Right ventricle myocardium superior (tissue), 1 donor: Measurements from ENCODE around the gene ANO2. TPM values are rescaled to one million over a fixed set of nuclear protein-coding genes. Genes with fewer than 3 reads are reported as not detected.
"Not testable (repeated sequence)": the region's sequence is repeated elsewhere in the genome, so short reads cannot be mapped to it uniquely, and the experiment has no call there.

ENCODE experiments used
- ATAC-seq: fragments of 200-7000 bp; cut with Tn5 transposase; one replicate; pipeline ENCODE4 v1.9.1; 2020; ENCODE audit warnings: mild to moderate bottlenecking; ENCODE audit not compliant: poor library complexity
- DNase-seq: peaks from one replicate; pipeline ENCODE4 v3.0.0-alpha.2; 2020
- intact Hi-C: fragments of 100-400 bp; cut with DNase I; formaldehyde crosslinking; loops from one replicate; pipeline ENCODE4 v1.11.2; 2022
- total RNA-seq: library from RNA; stranded (reverse); fragmentation: NEBNext Ultra II Directional; extraction: Animal tissue kit (Norgen Biotek cat#: 25700); gene quantifications from one replicate; pipeline ENCODE4 v1.2.1, GENCODE V29; 2021
- donor health status: DM: no; HTN: yes; CAD: no; lungs with severe emphysema.

The ANO2 gene
- total RNA-seq, 1 donor from 2014 or later = 12.6 TPM

DNA sequence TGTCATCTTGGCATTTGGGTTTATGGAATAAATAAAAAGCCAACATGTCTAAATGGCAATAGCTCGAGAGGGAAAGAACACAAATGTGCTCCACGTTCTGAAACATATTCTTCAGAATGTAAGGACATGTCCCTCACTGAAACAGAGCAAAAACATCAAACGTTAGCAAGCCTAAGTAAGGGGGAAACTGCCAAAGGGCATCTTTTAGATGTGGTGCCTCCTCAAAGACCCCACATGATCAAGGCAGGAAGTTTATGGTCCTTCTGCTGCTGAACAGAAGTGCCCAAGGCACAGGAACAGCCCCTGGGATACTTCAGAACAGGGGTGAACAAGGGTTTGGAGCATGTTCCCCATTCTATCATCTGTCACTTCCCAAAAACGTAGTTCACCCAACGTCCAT lies 227.0 kb downstream of the ANO2 start:
- intact Hi-C loops = no loop called here
- DNase-seq (no peak), ATAC-seq (no peak)

DNA sequence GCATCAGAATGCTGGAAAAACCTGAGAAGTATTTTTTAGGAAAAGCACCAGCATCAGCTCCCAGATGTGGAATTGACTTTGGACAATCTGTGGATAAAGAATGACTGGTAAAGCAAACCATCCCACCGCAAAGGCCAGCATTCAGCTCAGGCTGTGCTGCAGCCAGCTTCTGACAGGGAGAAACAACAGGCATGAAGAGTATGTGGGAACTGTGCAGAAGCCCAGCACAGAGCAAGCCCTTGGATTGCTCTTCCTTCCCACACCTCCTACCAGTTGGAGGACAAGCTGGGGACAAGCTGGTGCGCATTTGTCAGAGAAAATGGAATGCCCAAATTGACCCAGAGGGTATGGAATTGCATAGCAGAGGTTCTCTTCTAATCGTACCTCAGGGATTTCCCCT lies 228.1 kb downstream of the ANO2 start:
- intact Hi-C loops = no loop called here
- DNase-seq = no peak
- ATAC-seq = no peak

DNA sequence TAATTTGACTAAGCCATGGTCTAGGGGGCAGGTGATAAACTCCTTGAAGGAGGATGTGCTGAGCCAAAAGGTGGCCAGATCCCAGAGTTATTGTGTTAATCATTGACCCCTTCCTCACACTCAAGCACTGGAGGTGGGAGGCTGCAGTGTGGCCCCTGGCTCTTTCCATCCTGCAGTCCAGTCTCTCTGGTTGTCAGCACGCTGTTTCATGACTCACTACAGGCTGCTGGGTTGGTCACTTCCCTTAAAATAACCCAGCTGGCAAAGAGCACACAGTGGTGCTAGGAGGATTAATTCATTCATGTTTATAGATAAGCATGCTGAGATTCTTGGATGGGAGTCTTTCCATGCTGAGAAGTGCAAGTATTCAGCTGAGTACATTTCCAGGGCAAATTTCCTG lies 228.9 kb downstream of the ANO2 start:
- intact Hi-C loops = no loop called here
- DNase-seq (no peak), ATAC-seq (peak; percentile 38)

DNA sequence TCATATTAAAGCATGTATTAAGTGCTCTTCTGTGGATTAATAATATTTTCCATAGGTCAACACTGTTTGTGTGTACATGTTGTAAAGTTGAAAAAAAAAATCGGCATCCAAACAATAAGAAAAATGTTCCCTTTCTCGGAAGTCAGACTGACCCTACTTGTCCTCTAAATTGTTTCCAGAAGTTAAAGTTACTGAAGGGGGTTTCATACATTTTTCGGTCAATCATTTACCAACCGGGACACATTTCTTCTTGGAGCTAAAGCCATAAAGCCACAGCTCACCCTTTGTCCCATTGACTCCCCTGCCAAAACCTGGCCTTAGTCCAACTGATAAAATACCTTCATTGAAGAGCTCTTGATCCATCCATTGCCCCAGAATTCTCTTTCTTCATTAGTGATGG lies 230.0 kb downstream of the ANO2 start:
- intact Hi-C loops = no loop called here
- DNase-seq (no peak), ATAC-seq (no peak)

DNA sequence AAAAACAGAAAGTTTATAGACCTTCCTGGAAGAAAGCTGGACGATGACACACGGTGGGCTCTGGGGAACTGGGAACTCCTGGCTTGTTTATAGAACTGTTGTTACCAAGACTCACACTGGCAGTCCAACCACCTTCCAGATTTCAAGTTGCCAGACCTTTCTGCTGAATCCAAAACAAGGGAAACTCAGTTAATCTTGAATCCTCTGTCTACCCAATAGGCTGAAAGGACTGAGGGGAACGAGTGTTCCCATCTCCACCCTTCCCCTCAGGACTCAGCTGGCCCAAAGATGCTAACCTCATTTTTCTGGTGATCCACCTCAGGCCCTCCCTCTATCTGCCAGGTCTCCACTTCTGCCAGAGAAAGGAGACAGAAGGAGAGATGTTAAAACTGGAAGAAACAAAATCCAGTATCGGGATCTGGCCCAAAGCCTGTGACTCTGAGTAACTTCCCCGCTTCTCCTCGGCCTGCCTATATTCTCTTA lies 231.4 kb downstream of the ANO2 start:
- intact Hi-C loops = no loop called here
- peak; percentile 83 for ATAC-seq
- DNase-seq = no peak

DNA sequence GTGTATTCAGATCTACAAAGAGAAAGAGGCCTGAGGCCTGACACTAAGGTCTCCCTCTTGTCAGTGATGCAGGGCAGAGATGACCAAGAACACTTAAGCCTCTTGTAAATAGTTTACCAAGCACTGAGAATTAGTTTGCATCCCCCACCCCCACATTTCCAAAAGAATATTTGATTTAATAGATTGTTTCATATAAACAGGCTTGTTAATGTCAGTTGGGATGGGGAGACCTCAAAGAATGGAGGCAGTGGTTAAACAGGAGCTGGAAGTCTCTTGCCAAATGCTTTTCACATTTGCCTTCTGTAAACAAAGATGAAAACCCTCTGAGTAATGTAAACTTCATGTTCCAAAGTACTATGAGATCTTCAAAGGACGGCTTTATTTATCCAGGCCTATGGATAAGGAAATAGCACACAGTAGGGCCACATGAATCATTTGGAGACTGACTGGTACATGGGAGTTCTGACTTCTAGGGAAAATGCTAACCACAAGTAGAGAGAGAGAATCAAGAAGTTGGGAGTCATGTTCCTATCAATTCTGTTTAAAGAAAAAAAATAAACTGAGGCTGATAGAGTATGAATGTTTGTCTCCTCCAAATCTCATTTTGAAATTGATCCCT lies 234.7 kb downstream of the ANO2 start:
- intact Hi-C loops = no loop called here
- ATAC-seq (no peak), DNase-seq (no peak)

GRCh38 chr12:5708371-5708770 lies 236.7 kb downstream of the ANO2 start:
- intact Hi-C loops = no loop called here
- DNase-seq (no peak), ATAC-seq (no peak)

GRCh38 chr12:5706247-5706646 lies 238.8 kb downstream of the ANO2 start:
- DNase-seq (no peak), ATAC-seq (no peak)
- intact Hi-C loops = no loop called here

DNA sequence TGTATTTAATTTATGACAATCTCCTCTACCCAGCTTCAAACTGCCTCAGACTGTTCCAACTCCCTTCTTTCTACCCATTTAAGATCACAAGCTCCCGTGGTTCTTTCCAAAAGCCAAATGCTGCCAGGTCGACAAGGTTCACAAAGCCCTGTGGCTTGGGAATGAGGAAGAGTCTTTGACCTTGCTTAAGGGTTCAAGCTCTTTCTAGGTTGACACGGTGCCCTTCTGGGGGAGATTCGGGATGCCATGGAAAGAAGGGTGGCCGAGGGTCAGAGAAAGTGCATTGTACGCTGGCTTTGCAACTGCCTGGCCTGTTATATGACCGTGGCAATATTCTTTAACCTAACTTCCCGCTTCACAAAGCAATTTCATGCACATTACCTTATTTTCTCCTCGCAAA lies 239.3 kb downstream of the ANO2 start:
- no peak for ATAC-seq
- intact Hi-C loops = no loop called here
- no peak for DNase-seq

GRCh38 chr12:5694759-5695409 lies 250.2 kb downstream of the ANO2 start:
- intact Hi-C loops = no loop called here
- no peak for ATAC-seq
- DNase-seq = no peak

GRCh38 chr12:5692850-5693249 lies 252.2 kb downstream of the ANO2 start:
- intact Hi-C loops = no loop called here
- ATAC-seq (no peak), DNase-seq (no peak)

DNA sequence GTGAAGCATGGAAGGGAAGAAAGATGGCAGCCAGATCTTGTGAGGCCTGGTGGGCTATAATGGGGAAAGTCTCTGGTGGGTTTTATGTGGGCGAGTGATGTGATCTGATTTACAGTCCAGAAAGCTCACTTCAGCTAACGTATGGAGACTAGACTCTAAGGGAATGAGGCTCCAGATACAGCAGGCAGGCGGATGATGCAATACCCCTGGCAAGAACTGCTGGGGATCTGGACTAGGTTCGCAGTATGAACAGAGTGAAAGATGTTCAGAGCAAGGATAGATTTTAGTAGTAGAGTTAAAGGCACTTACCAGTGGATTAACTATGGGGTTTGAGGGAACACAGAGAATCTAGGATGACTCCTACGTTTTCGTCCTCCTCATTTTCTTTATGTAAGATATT lies 253.1 kb downstream of the ANO2 start:
- DNase-seq (peak; percentile 58), ATAC-seq (peak; percentile 45)
- intact Hi-C loops = no loop called here

DNA sequence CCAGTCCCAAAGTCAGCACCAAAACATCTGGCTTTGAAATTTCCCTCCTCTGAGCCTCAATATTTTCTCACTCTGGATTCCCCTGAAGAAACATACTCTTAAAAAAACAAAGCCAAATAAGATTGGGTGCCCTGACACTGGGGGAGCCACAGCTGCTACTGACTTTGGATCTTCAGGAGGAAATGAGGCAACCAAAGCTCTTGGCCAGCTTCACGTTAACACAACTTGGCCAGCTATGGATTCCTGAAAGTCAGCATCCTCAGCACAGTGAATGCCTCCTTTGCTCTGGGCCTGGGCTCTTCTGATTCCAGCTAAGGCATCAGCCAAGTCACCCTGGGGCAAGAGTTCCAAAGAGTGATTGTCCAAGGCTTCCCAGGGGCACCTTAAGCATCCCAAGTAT lies 254.8 kb downstream of the ANO2 start:
- ATAC-seq = peak; percentile 52
- intact Hi-C loops = no loop called here
- no peak for DNase-seq

DNA sequence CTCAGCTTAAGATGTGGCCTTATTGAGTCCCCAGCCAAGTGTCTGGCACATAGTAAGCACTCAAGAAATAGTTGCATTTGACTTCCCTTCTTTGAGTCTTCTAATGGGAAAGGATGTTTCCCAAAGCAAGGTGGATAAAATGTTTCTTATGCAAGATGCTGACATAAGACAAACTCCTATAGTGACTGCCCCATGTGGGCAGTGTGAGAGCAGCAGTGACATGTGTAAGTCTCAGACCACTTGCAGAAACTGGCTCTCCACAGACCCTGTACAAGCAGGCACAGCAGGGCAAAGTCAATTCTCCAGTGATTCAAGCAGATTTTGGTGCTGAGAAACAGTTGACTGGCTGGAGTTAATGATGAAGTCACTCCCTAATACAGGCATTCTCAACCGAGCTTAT lies 255.3 kb downstream of the ANO2 start:
- DNase-seq (no peak), ATAC-seq (no peak)
- intact Hi-C loops = no loop called here

GRCh38 chr12:5688226-5688625 lies 256.8 kb downstream of the ANO2 start:
- intact Hi-C loops = no loop called here
- DNase-seq = no peak

GRCh38 chr12:5685935-5686334 lies 259.1 kb downstream of the ANO2 start:
- DNase-seq (no peak), ATAC-seq (no peak)
- intact Hi-C loops = no loop called here

More at GRCh38 chr12:5688226-5688625, 256.8 kb downstream of the ANO2 start:
- ATAC-seq = no peak

DNA sequence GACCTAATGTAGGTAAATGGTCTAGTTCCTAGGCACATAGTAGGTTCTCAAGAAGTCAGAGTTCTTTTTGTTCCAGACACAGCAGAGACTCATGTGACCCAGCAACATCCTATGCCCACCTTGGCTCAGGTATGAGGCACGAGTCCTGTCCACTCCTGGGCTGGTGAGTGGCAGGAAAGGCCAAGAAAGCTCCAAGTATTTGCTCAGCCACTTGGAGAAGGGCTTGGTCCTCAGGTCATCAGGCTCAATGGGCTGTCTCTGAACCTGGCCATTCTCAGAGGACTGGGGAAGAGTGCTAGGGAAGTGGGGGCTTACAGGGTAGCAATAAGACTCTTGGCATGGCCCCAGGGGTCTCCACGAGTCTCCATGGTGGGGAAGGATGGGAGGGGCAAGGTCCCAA lies 260.1 kb downstream of the ANO2 start:
- ATAC-seq (no peak), DNase-seq (no peak)
- intact Hi-C loops = no loop called here

GRCh38 chr12:5682581-5682980 lies 262.5 kb downstream of the ANO2 start:
- DNase-seq (no peak), ATAC-seq (no peak)
- intact Hi-C loops = no loop called here

- intact Hi-C loops = no loop called here
Observed at GRCh38 chr12:5678176-5678575, 266.9 kb downstream of the ANO2 start.

GRCh38 chr12:5669624-5670023 lies 275.4 kb downstream of the ANO2 start:
- ATAC-seq, intact Hi-C loops, DNase-seq: not testable (repeated sequence)

More at GRCh38 chr12:5678176-5678575, 266.9 kb downstream of the ANO2 start:
- ATAC-seq = no peak
- DNase-seq = no peak

DNA sequence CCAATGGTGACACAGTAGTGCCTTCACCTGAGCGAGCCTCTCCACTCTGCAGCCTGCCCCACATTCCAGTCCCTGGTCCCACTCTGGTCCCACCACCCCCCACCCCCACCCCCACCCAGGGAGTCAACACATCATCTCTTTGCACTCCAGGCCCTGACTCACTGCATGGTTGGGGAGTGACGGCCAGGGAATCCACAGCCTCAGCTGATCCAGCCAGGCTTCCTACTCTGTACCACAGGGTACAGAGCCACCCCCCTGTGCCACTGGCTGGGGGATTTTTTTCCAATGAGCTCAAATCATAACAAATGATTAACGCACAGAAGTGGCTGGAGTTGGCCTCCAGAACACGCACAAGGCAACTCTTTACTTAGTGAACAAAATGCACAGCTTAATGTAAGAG lies 279.4 kb downstream of the ANO2 start:
- DNase-seq = no peak
- intact Hi-C loops = no loop called here
- ATAC-seq = no peak
